Glomerular endothelial cell (primary cell): ENCODE results near the gene KDM1A. TPM values are rescaled to one million over a fixed set of nuclear protein-coding genes. Genes with fewer than 3 reads are reported as not detected.

Experiments used
- DNase-seq: peaks from one replicate; pipeline ENCODE4 v3.0.0-alpha.2; 2011; ENCODE audit warnings: low read depth, low spot score; ENCODE audit errors: extremely low read depth
- total RNA-seq: library from RNA; depleted of rRNA; stranded (reverse); fragments of >200 nt; gene quantifications from 2 replicates; pipeline ENCODE4 v1.2.3, GENCODE V29; 2015

Gene KDM1A
- total RNA-seq, 1 donor from 2014 or later: 87.9 TPM

DNA sequence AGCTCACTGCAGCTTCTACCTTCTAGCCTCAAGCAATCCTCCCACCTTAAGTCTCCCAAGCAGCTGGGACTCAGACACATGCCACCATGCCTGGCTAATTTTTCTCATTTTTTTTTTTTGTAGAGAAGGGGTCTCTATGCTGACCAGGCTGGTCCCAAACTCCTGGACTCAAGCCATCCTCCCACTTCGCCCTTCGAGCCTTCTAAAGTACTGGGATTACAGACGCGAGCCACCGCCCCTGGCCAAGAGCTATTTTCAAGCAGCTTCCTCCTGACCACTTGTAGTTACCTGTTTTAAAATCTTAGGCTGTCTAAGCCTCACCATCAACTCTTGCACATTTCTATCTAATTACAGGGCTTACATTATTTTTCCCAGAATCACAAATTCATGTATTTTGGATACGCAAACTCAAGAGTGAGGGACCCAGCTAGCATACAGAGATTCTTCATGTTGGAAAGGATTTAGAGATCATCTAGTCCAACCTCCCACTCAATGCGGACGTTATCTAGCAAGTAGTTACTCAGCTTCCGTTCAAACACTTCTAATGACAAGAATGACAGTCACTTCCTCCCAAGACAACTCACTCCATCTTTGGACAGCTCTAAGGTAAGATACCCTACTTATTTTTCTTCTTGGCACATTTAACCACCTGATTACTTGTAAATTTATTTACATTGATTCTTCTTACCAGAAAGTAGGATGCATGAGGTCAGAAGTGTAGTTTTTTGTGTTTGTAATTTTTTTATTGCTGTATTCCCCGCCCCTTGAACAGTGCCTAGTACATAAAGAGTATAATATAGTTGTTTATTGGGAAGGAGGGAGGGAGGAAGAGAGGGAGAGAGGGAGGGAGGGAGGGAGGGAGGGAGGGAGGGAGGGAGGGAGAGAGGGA lies 84.0 kb downstream of the KDM1A start:
- no peak for DNase-seq

DNA sequence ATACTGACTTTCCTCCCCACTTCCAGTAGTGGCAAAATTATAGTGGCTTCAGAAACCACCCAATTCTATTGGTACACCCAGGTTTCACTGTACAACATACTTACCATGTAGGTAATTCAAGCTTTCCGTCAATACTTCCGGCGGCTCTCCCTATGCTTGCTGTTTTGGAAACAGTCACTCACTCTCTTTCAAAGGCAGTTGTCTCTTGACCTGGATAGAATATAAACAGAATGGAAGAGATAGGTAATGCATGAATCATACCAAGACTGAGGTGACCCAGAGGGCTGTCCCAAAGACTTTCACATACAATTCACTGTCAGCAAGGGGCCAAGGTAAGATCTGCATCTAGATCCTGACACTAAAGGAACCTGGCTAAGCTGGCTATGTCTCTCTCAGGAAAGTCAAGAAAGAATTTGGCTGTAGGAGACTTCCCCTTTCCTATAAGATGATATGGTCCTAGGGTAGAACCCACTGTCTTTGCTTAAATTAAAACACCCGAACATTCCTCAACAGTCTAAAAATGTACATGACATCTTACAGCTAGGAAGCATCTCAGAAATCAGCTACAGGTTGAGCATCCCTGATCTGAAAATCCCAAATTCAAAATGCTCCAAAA lies 89.8 kb downstream of the KDM1A start:
- no peak for DNase-seq

DNA sequence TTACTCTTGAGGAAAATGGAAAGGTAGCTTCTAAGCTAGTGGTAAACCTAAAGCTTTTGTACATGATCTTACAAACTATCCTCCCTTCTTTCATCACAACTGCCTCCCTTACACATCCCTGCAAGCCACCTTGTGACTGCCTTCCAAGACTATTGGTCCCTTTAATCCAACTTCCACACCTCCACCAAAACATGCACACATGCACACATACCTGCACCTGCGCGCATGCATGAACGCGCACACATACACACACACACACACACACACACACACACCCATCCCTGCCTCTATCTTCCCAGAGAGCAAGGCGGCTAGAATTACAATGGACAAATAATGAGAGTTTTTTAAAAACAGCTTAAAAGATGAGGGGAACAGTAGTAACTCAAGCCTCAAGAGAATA lies 91.1 kb downstream of the KDM1A start:
- no peak for DNase-seq

DNA sequence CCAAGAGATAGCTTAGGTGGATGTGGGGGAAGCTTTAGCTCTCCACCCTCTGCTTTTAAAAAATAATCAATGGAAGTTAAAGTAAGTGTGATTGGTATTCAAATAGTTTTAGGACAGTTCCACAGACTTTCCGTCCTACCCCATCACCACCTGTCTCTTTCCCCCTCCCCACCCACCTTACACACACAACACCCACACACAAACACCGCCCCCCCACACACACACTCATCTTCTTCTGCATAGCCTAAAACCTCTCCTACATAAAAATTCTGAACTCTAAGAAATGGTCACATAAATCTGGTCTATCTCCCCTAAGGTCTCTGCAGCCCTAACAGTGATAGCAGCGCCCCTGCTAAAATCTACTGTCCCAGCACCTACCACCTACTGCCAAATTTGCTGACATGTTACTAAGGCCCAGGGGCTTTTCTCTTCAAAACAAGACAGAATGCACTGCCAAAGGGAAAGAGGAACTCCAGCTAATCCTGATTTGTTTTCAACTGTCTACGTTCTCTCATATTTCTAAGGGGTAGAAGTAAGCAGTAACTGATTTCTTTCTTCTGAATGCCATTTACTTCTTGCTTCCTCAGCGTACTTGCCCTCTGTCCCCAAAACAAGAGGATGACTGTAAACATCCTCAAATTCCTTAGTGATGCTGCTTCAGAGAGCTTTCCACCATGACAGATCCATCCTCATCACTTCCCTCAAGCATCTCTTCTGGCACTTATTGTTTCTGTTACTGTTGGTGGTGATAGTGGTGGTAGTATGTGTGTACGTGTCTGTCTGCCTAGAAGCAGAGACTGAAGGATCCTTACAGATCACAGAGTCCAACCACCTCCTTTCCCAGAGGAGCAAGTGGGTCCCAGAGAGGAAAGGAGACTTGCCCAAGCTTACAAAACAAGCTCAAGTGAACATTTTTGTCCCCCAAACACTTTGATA lies 92.6 kb downstream of the KDM1A start:
- no peak for DNase-seq

GRCh38 chr1:23114424-23115079 lies 95.3 kb downstream of the KDM1A start:
- DNase-seq: no peak

DNA sequence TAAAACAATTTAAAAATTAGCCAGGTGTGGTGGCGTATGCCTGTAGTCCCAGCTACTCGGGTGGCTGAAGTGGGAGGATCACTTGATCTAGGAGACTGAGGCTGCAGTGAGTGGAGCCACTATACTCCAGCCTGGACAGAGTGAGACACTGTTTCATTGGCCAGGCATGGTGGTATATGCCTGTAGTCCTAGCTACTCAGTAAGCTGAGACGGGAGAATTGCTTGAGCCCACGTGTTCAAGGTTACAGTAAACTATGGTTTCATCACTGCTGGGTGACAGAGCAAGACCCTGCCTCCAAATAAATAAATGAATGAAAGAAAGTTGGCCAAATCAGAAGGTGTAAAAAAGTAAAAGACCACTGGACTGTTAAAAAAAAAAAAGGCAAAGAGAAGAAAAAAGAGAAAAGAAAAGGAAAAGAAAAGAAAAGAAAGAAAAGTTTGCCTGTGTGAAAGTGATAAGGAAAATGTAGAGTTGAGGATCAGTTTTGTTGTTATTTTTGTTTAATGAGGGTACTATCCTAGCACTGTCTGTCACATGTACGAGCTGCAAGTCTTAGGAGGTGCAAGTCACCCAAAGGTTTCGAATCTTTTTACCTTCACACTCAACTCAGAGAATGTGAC lies 97.1 kb downstream of the KDM1A start:
- no peak for DNase-seq

GRCh38 chr1:23116921-23117699 lies 97.8 kb downstream of the KDM1A start:
- no peak for DNase-seq

DNA sequence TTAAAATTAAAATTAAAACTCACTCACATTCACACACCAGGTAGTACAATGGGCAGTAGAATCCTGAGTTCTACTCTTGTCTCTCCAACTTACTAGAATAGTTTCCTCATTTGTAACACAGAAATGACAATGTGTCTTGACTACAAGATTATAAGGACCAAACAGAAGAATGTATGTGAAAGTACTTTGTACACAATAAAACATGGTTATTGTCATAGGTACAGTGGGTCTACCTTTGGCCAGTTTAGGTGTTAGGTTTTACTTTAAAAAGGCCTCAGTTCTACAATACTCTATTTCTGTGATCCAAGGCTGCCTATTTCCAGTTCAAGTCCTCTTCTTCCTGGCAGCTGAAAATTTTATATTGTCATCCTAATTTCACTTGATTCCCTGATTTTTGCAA lies 99.1 kb downstream of the KDM1A start:
- no peak for DNase-seq

DNA sequence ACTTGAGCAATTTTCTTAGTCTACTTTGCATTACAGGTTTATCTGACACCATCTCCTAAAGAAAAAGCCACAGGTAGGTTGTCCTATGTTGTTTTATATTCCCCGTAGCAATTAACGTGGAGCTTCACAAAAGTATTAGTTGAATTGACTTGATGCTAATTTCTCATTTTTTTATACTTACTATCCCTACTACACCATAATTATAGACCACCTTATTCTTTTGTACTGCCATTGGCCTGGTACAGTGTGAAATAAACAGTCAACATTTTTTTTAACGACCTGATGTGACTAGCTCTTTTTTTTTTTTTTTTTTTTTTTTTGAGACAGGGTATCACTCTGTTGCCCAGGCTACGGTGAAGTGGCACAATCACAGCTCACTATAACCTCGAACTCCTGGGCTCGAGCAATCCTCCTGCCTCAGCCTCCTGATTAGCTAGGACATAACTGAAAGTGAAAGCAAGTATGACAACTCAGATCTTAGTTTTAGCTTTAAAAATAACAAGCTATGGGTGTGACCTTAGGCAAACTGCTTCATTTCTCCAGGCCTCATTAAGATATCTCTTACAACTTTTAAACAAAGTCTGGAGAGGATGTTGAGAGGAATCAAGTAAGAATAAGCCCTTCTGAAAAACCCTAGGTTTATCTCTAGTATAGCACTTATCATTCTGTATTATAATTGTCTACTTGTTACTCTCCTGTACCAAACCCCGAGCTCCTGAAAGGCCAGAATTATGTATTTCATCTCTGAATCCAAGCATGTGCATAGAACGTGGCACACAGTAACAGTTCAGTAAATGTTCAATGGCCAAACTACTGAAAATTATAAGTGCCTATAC lies 99.9 kb downstream of the KDM1A start:
- DNase-seq: no peak

GRCh38 chr1:23120383-23120782 lies 101.1 kb downstream of the KDM1A start:
- DNase-seq: no peak

DNA sequence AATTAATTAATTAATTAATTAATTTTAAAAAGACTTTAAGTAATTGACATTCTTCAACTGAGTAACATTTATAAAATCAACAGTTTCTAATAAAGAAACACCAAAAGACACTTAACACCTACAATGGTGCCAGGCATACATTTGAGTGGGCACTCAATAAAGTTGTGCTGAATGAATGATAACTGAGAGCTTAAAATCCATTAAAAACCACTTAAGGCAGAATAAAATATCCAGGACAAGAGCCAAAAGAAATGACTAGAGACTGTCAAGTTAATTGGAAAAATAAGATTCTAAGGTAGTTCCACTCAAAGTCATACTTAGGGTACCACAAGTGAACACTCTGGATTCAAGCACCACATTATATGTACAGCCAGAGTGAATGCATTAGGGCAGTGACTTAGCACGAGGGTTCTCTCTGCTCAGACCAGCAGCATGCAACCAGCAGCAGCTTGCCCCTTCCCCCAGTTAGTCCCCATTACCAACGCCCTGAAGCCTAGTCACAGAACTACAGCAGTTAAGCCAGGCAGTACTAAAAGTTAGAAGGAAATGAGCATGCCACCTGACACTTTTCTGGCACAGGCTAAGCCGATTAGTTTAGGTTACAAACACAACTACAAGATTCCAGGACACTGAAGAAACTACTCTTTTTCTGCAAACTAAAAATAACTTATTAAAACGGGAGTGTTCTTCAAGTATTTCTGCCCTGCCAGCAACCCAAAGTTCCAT lies 102.9 kb downstream of the KDM1A start:
- no peak for DNase-seq

DNA sequence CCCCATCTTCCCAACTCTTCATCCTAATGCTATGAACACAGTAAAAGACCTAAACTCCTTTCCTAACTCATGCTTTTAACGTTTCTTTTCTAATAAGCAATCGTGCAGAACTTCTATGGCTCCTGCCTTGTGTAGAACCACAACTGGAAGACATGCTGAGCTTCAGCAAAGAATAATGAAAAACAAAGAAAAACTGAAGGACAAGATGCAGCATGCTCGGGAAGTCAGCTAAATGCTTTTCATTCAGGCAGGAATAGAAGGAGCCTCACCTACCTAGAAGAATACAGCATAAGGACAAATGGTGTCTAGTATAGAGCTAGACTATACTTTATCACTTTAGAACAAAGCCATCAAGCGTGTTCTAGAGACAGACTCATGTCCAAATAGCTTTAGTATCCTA lies 103.5 kb downstream of the KDM1A start:
- no peak for DNase-seq

- no peak for DNase-seq
These were observed 104.3 kb downstream of the KDM1A start for GRCh38 chr1:23123528-23123927.

DNA sequence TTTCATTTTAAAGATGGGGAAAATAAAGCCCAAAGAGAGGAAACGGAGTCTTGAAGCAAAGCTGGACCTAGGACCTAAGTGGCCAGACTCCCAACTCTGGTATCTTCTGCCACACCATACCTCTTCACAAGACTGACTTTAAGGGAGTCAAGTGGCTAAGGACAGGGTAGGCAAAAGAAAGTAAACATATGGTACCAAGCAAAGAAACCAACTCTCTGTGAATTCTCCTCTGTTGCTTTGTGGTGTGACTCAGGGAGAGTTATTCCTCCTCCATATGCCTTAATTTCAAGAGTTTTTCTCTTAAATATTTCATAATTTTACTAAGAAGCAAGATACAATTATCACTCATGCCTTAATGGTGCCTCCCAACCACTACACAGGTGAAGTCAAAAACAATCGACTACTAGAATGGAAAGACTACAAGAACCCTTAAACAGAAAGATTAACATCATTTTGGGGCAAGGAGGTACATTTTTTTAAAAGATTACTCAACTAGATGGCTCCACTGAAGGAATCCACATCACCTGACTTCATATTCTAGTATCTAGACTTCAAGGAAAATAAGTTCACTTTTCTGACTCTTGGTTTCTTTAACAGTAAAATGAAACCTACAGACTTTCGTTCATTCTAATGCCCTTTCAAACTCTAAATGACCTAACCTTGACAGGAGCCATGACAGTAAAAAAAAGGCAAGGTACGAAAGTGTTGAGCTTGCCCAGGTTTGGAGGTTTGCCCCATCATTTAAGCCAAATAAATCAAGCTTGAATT lies 105.2 kb downstream of the KDM1A start:
- DNase-seq: no peak

- no peak for DNase-seq
These were observed 106.2 kb downstream of the KDM1A start for GRCh38 chr1:23125489-23125888.

DNA sequence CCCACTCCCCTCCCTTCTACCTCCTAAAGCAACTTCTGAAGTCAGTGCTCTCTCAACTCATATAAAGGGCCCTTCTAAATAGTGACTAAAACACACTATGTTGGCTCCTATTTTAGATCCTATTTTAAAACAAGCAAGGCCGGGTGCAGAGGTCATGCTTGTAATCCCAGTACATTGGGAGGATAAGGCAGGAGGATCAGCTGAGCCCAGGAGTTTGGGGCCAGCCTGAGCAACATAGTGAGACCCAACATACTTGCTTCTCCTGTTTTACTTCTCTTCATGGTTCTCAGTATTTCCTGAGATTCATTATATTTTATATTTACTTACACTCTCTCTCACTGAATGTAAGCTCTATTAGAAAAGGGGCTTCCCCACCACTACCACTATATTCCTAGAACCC lies 106.9 kb downstream of the KDM1A start:
- DNase-seq: no peak

- no peak for DNase-seq
These were observed 107.5 kb downstream of the KDM1A start for GRCh38 chr1:23126801-23127200.
